NAMALWA (cell line): Measurements from ENCODE around the gene OR52E4.

Experiments used
- DNase-seq: peaks from one replicate; pipeline ENCODE4 v3.0.0-alpha.2; 2015; ENCODE audit warnings: low spot score

Gene OR52E4

GRCh38 chr11:5880329-5880728 is at the start of gene OR52E4:
TSS of gene OR52E4 (plus strand) at chr11:5880629. CDS start at chr11:5884293, 3,664 bp downstream.
- DNase-seq, result no peak

- no peak for DNase-seq
Measured at GRCh38 chr11:5831196-5831829, 49.1 kb upstream of the OR52E4 start.

GRCh38 chr11:5833446-5833845 is 47.0 kb upstream of the OR52E4 start:
- DNase-seq, result no peak

- DNase-seq, result no peak
Measured at GRCh38 chr11:5837695-5838094, 42.7 kb upstream of the OR52E4 start.

GRCh38 chr11:5841797-5842196 is 38.6 kb upstream of the OR52E4 start, which contains the start of gene OR52E6:
TSS of gene OR52E6 (minus strand) at chr11:5841897. CDS start at chr11:5841897, 0 bp downstream.
- no peak for DNase-seq

GRCh38 chr11:5846701-5847100 is 33.7 kb upstream of the OR52E4 start:
- DNase-seq, result no peak

GRCh38 chr11:5847711-5848110 is 32.7 kb upstream of the OR52E4 start:
- no peak for DNase-seq

GRCh38 chr11:5851002-5851401 is 29.4 kb upstream of the OR52E4 start:
- no peak for DNase-seq

GRCh38 chr11:5857590-5857989 is 22.8 kb upstream of the OR52E4 start, which contains the start of gene OR52E8:
TSS of gene OR52E8 (minus strand) at chr11:5857690. CDS start at chr11:5857690, 0 bp downstream.
- no peak for DNase-seq

- DNase-seq, result no peak
Measured at GRCh38 chr11:5865826-5866225, 14.6 kb upstream of the OR52E4 start.

GRCh38 chr11:5878564-5878963 is 1.9 kb upstream of the OR52E4 start:
- no peak for DNase-seq

- DNase-seq, result no peak
Measured at GRCh38 chr11:5881756-5882155, 1.3 kb downstream of the OR52E4 start.

- DNase-seq, result no peak
Measured at GRCh38 chr11:5887172-5887571, 6.7 kb downstream of the OR52E4 start.

- no peak for DNase-seq
Measured at GRCh38 chr11:5887661-5888060, 7.2 kb downstream of the OR52E4 start.

- peak; percentile 37 for DNase-seq
Measured at GRCh38 chr11:5891216-5891800, 10.9 kb downstream of the OR52E4 start.

- DNase-seq, result no peak
Measured at GRCh38 chr11:5892908-5893307, 12.5 kb downstream of the OR52E4 start, which contains the start of gene OR52E5. TSS of gene OR52E5 (plus strand) at chr11:5893208. CDS start at chr11:5900777, 7,569 bp downstream.

- DNase-seq, result no peak
Measured at GRCh38 chr11:5899534-5899933, 19.1 kb downstream of the OR52E4 start.

- DNase-seq, result no peak
Measured at GRCh38 chr11:5910540-5910939, 30.1 kb downstream of the OR52E4 start.

- no peak for DNase-seq
Measured at GRCh38 chr11:5922749-5923426, 42.5 kb downstream of the OR52E4 start.

- no peak for DNase-seq
Measured at GRCh38 chr11:5923427-5923776, 43.0 kb downstream of the OR52E4 start.

GRCh38 chr11:5923794-5924193 is 43.4 kb downstream of the OR52E4 start:
- DNase-seq, result no peak

GRCh38 chr11:5928271-5928670 is 47.8 kb downstream of the OR52E4 start:
- no peak for DNase-seq

GRCh38 chr11:5928811-5929210 is 48.4 kb downstream of the OR52E4 start:
- no peak for DNase-seq
